HCT116 (cell line): Measurements from ENCODE around the gene RNF215.

ENCODE experiments used
- CEBPB ChIP-seq: IDR thresholded peaks from 2 replicates; pipeline ENCODE4 v1.6.1; 2012; ENCODE audit warnings: low read depth
- CTCF ChIP-seq, 3 experiments: fragments of 200-600 bp in 1 of 3; sonication (generic) in 1 of 3; IDR thresholded peaks in 2 of 3; conservative IDR thresholded peaks in 1 of 3; 2 replicates each; pipeline ENCODE4 v1.5.1; 2012 to 2017; ENCODE audit warnings: low read depth in 2 of 3, low read length in 2 of 3, antibody characterized with exemption in 1 of 3, borderline replicate concordance in 1 of 3, control low read depth in 1 of 3, mild to moderate bottlenecking in 1 of 3, mixed read lengths in 1 of 3, mixed run types in 1 of 3, moderate library complexity in 1 of 3; ENCODE audit not compliant: insufficient read depth in 1 of 3
- EGR1 ChIP-seq: IDR thresholded peaks from 2 replicates; pipeline ENCODE4 v1.6.1; 2012; ENCODE audit warnings: low read depth
- ELF1 ChIP-seq: IDR thresholded peaks from 2 replicates; pipeline ENCODE4 v1.6.1; 2012; ENCODE audit warnings: low read depth, borderline replicate concordance
- EZH2 ChIP-seq: fragments of 200-600 bp; sonication (generic); IDR thresholded peaks from 2 replicates; pipeline ENCODE4 v1.6.1; 2017; ENCODE audit warnings: antibody characterized with exemption, mixed run types
- FOSL1 ChIP-seq: IDR thresholded peaks from 2 replicates; pipeline ENCODE4 v1.6.1; 2012; ENCODE audit warnings: low read depth
- MAX ChIP-seq: IDR thresholded peaks from 2 replicates; pipeline ENCODE4 v1.6.1; 2012
- POLR2A ChIP-seq: IDR thresholded peaks from 2 replicates; pipeline ENCODE4 v1.7.0; 2011; ENCODE audit warnings: borderline replicate concordance; ENCODE audit not compliant: insufficient read depth, insufficient read length; ENCODE audit errors: extremely low read depth
- POLR2AphosphoS5 ChIP-seq: IDR thresholded peaks from 2 replicates; pipeline ENCODE4 v1.6.1; 2011; ENCODE audit warnings: mild to moderate bottlenecking, low read depth, low read length, moderate library complexity
- RAD21 ChIP-seq: IDR thresholded peaks from 2 replicates; pipeline ENCODE4 v1.6.1; 2012; ENCODE audit warnings: low read depth, mild to moderate bottlenecking
- SP1 ChIP-seq: IDR thresholded peaks from 2 replicates; pipeline ENCODE4 v1.6.1; 2012; ENCODE audit warnings: low read depth
- TCF7L2 ChIP-seq: IDR thresholded peaks from 2 replicates; pipeline ENCODE4 v1.7.0; 2011; ENCODE audit warnings: borderline replicate concordance, inconsistent platforms; ENCODE audit not compliant: insufficient read depth, insufficient read length; ENCODE audit errors: extremely low read depth
- YY1 ChIP-seq: IDR thresholded peaks from 2 replicates; pipeline ENCODE4 v1.6.1; 2011; ENCODE audit warnings: low read length, low read depth, moderate library complexity, mild to moderate bottlenecking; ENCODE audit not compliant: insufficient replicate concordance; ENCODE audit errors: extremely low read depth
- ZNF274 ChIP-seq: fragments of 200-500 bp; sonication (Bioruptor generic); IDR thresholded peaks from 2 replicates; pipeline ENCODE4 v1.6.1; 2014; ENCODE audit warnings: mild to moderate bottlenecking, low read depth, low read length, inconsistent platforms

GRCh38 chr22:30414525-30415047, 27.4 kb upstream of the RNF215 start:
- TF ChIP-seq POLR2AphosphoS5 (no peak), EZH2 (no peak), CTCF (IDR thresholded peaks at IDR 0.05 in 2 of 3, conservative IDR thresholded peaks at IDR 0.05 in 1 of 3; ENCODE audit: borderline replicate concordance in 1 of 3, insufficient read depth in 1 of 3, low read depth in 2 of 3, low read length in 2 of 3) (no peak), POLR2A (no peak), SP1 (no peak), ELF1 (no peak), EGR1 (no peak), YY1 (no peak), FOSL1 (no peak), CEBPB (no peak), TCF7L2 (no peak), ZNF274 (no peak), MAX (no peak), RAD21 (no peak)
